NK-92 (cell line): Measurements from ENCODE around the gene PAQR9.
"Not testable (repeated sequence)": the region's sequence is repeated elsewhere in the genome, so short reads cannot be mapped to it uniquely, and the experiment has no call there.

ENCODE experiments used
- DNase-seq: peaks from one replicate; lab custom pipeline; 2025; ENCODE audit not compliant: unreplicated experiment; lab: John Stamatoyannopoulos, UW

PAQR9 gene

GRCh38 chr3:142963516-142964448, at the start of gene PAQR9:
PAQR9 (minus strand) TSS chr3:142963674; CDS start chr3:142963336, 338 bp downstream.
- no peak for DNase-seq

- no peak for DNase-seq
Measured at GRCh38 chr3:143011705-143012104, 48.2 kb upstream of the PAQR9 start.

GRCh38 chr3:143010024-143010423, 46.5 kb upstream of the PAQR9 start:
- DNase-seq = no peak

GRCh38 chr3:143004823-143005222, 41.3 kb upstream of the PAQR9 start:
- DNase-seq = no peak

- DNase-seq = no peak
Measured at GRCh38 chr3:143002727-143003126, 39.3 kb upstream of the PAQR9 start.

- DNase-seq = no peak
Measured at GRCh38 chr3:143002083-143002712, 38.7 kb upstream of the PAQR9 start.

- peak; percentile 76 for DNase-seq
Measured at GRCh38 chr3:143001369-143002082, 38.1 kb upstream of the PAQR9 start, which contains the start of gene U2SURP. U2SURP (plus strand) TSS chr3:143001570; CDS start chr3:143001629, 59 bp downstream.

GRCh38 chr3:143001034-143001368, 37.5 kb upstream of the PAQR9 start:
- DNase-seq = no peak

- DNase-seq = no peak
Measured at GRCh38 chr3:143000528-143000927, 37.1 kb upstream of the PAQR9 start.

GRCh38 chr3:142999881-143000280, 36.4 kb upstream of the PAQR9 start:
- DNase-seq = no peak

GRCh38 chr3:142998439-142998838, 35.0 kb upstream of the PAQR9 start:
- DNase-seq = no peak

GRCh38 chr3:142997330-142997729, 33.9 kb upstream of the PAQR9 start:
- no peak for DNase-seq

- no peak for DNase-seq
Measured at GRCh38 chr3:142993958-142994442, 30.5 kb upstream of the PAQR9 start.

GRCh38 chr3:142992323-142992722, 28.8 kb upstream of the PAQR9 start:
- DNase-seq = no peak

- no peak for DNase-seq
Measured at GRCh38 chr3:142990721-142991120, 27.2 kb upstream of the PAQR9 start.

- DNase-seq = not testable (repeated sequence)
Measured at GRCh38 chr3:142988826-142989225, 25.4 kb upstream of the PAQR9 start.

- DNase-seq = not testable (repeated sequence)
Measured at GRCh38 chr3:142988221-142988620, 24.7 kb upstream of the PAQR9 start.

- no peak for DNase-seq
Measured at GRCh38 chr3:142987707-142988106, 24.2 kb upstream of the PAQR9 start.

- DNase-seq = no peak
Measured at GRCh38 chr3:142987080-142987700, 23.7 kb upstream of the PAQR9 start.

GRCh38 chr3:142984255-142984654, 20.8 kb upstream of the PAQR9 start:
- no peak for DNase-seq

GRCh38 chr3:142983318-142983717, 19.8 kb upstream of the PAQR9 start:
- DNase-seq = no peak
